Left lung (tissue), 14 donors: ENCODE data around the gene IPO8. TPM values are rescaled to one million over a fixed set of nuclear protein-coding genes. Genes with fewer than 3 reads are reported as not detected.
A peak's percentile ranks its signal among the peaks of the same experiment; 100 is the strongest.

Experiments used
- ATAC-seq: fragments of 200-7000 bp; cut with Tn5 transposase; one replicate; pipeline ENCODE4 v1.9.1; 2020; ENCODE audit warnings: moderate library complexity
- DNase-seq, 4 donors: peaks; one replicate each; pipeline ENCODE4 v3.0.0-alpha.2; 2013 to 2020
- H3K27ac ChIP-seq, 2 donors: fragments of 200-600 bp; sonication (generic) in 1 of 2; one replicate each; pipeline versions ENCODE4 v1.5.0 to v1.8.0; 2020 to 2021
- H3K27me3 ChIP-seq, 2 donors: fragments of 200-600 bp; sonication (generic) in 1 of 2; one replicate each; pipeline versions ENCODE4 v1.5.0 to v1.8.0; 2020 to 2021
- H3K36me3 ChIP-seq, 2 donors: fragments of 200-600 bp; sonication (generic) in 1 of 2; one replicate each; pipeline versions ENCODE4 v1.5.0 to v1.8.0; 2020 to 2021
- H3K4me1 ChIP-seq, 2 donors: fragments of 200-600 bp; one replicate each; pipeline ENCODE4 v1.8.0; 2021
- H3K4me3 ChIP-seq, 2 donors: fragments of 200-600 bp; sonication (generic) in 1 of 2; one replicate each; pipeline versions ENCODE4 v1.5.0 to v1.8.0; 2020 to 2021; ENCODE audit warnings: mild to moderate bottlenecking in 1 of 2
- H3K9me3 ChIP-seq, 2 donors: fragments of 200-600 bp; sonication (generic) in 1 of 2; one replicate each; pipeline versions ENCODE4 v1.5.0 to v1.8.0; 2020 to 2021
- intact Hi-C, 2 donors: fragments of 100-400 bp; cut with DNase I; formaldehyde crosslinking; loops; one replicate each; pipeline versions ENCODE4 v1.11.2 to v1.14.2; 2022
- long read RNA-seq, 12 donors: library from polyadenylated mRNA in 2 of 12; unstranded in 2 of 12; transcript quantifications; one replicate each; pipeline ENCODE4 v2.0.0 and lab custom pipeline, GENCODE V29; 2019 to 2026
- polyA plus RNA-seq, 6 donors: library from polyadenylated mRNA; unstranded; fragments of 120-200 nt; gene quantifications; one replicate each; pipeline ENCODE4 v1.2.1, GENCODE V29; 2013; ENCODE audit not compliant: insufficient read length in 6 of 6
- total RNA-seq, 2 donors: library from RNA; stranded (reverse); fragmentation: NEBNext Ultra II Directional; extraction: Animal tissue kit (Norgen Biotek cat#: 25700); gene quantifications; one replicate each; pipeline ENCODE4 v1.2.1, GENCODE V29; 2021
- TF ChIP-seq, protein P1 (sequence below), 2 donors: fragments of 200-600 bp; sonication (generic) in 1 of 2; IDR thresholded peaks; one replicate each; pipeline versions ENCODE4 v1.5.0 to v1.8.0; 2021; ENCODE audit warnings: antibody characterized with exemption in 2 of 2
- donor health status: DM: no; HTN: yes; CAD: no.
- donor health status: DM: no; HTN: no; CAD: no.

IPO8 gene
- total RNA-seq = 10 to 100 TPM; 48.4 to 49.0 TPM
- 10 to 100 TPM; 45.6 to 53.6 (median 51.6) TPM for polyA plus RNA-seq
- long read RNA-seq, donor 1, full-length matches to known transcripts = 2 of 12 reads
- long read RNA-seq, donor 1, partial matches to known transcripts = 10 of 12 reads
- long read RNA-seq, donor 1, other reads (novel, unspliced or antisense) = 0 of 12 reads
- long read RNA-seq, donor 2 = 0 reads
- long read RNA-seq, donor 3, full-length matches to known transcripts = 2 of 2 reads
- long read RNA-seq, donor 3, partial matches to known transcripts = 0 of 2 reads
- long read RNA-seq, donor 3, other reads (novel, unspliced or antisense) = 0 of 2 reads
- long read RNA-seq, donor 4, partial matches to known transcripts = 0 of 1 reads
- long read RNA-seq, donor 4, other reads (novel, unspliced or antisense) = 1 of 1 reads
- long read RNA-seq, donor 5, full-length matches to known transcripts = 2 of 7 reads
- long read RNA-seq, donor 5, partial matches to known transcripts = 5 of 7 reads
- long read RNA-seq, donor 5, other reads (novel, unspliced or antisense) = 0 of 7 reads
- long read RNA-seq, donor 6, full-length matches to known transcripts = 3 of 8 reads
- long read RNA-seq, donor 6, partial matches to known transcripts = 5 of 8 reads
- long read RNA-seq, donor 6, other reads (novel, unspliced or antisense) = 0 of 8 reads
- long read RNA-seq, donor 7, full-length matches to known transcripts = 1 of 7 reads
- long read RNA-seq, donor 7, partial matches to known transcripts = 6 of 7 reads
- long read RNA-seq, donor 7, other reads (novel, unspliced or antisense) = 0 of 7 reads
- long read RNA-seq, donor 8, full-length matches to known transcripts = 4 of 13 reads
- long read RNA-seq, donor 8, partial matches to known transcripts = 9 of 13 reads
- long read RNA-seq, donor 8, other reads (novel, unspliced or antisense) = 0 of 13 reads
- long read RNA-seq, donor 9 = 0 reads
- long read RNA-seq, donor 10 = 0 reads
- long read RNA-seq, donor 11 = 0 reads
- long read RNA-seq, donor 12, full-length matches to known transcripts = 3 of 8 reads
- long read RNA-seq, donor 12, partial matches to known transcripts = 5 of 8 reads
- long read RNA-seq, donor 12, other reads (novel, unspliced or antisense) = 0 of 8 reads

DNA sequence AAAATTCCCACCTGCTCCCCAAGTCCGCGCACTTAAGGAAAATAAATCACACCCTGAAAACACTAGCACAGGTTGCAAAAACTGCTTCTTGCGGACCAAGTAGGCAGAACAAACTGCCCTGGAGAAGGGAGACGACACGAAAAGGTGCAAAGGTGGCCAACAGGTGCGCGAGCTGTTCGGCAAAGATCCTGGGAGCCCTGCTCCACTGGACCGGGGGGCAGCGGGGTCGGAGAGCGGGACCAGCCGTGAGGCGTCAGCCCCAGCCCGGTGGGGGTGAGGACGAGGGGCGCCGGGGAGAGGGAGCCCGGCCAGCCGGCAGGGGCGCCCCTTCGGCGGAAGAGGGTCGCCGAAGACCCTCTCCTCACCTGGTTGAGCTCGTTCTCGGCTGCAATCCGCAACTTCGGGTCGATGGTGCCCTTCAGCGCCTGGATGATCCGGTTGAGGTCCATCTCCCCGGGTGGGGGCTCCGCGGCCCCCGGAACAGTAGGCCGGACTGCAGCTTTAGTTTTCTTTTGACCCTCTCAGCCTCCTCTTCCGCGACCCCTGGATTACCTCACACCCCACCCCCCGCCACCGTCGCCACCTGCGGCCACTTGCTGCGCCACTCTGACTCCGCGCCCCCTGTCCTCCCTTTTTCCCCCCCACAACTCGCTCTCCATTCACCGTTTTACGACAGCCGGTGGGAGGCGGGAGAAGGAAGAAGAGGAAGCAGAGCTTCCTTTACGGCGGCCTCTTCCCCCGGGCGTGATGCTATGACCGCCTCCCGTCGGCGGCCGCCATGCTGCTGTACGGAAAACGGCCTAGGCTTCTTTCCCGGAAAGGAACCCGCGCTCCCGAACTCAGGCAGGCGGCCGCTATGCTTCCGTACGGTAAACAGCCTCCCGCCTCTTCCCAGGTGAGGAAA, at the start of gene IPO8:
Gene IPO8 (minus strand): TSS at position 671 of the 904 bp plus-strand sequence. CDS start 222 bp downstream, at position 449.
- Histone ChIP-seq H3K4me1 (peaks cover 16 to 42% of the 10 kb centered on the region in 2 donors), H3K36me3 (no peaks in the 10 kb centered on the region), H3K4me3 (peak within 1 kb of the TSS; percentile 96 to 98), H3K27me3 (no peaks in the 10 kb centered on the region), H3K27ac (peak within 1 kb of the TSS; percentile 75 to 81), H3K9me3 (no peaks in the 10 kb centered on the region)
- peak; percentile 98 for ATAC-seq
- peak; percentile 86 to 97 (median 95) for DNase-seq
- intact Hi-C loops = no loop called here
- TF ChIP-seq, protein P1, sequence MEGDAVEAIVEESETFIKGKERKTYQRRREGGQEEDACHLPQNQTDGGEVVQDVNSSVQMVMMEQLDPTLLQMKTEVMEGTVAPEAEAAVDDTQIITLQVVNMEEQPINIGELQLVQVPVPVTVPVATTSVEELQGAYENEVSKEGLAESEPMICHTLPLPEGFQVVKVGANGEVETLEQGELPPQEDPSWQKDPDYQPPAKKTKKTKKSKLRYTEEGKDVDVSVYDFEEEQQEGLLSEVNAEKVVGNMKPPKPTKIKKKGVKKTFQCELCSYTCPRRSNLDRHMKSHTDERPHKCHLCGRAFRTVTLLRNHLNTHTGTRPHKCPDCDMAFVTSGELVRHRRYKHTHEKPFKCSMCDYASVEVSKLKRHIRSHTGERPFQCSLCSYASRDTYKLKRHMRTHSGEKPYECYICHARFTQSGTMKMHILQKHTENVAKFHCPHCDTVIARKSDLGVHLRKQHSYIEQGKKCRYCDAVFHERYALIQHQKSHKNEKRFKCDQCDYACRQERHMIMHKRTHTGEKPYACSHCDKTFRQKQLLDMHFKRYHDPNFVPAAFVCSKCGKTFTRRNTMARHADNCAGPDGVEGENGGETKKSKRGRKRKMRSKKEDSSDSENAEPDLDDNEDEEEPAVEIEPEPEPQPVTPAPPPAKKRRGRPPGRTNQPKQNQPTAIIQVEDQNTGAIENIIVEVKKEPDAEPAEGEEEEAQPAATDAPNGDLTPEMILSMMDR (IDR thresholded peaks at IDR 0.05) = peak in 1 of 2 donors; percentile 25

DNA sequence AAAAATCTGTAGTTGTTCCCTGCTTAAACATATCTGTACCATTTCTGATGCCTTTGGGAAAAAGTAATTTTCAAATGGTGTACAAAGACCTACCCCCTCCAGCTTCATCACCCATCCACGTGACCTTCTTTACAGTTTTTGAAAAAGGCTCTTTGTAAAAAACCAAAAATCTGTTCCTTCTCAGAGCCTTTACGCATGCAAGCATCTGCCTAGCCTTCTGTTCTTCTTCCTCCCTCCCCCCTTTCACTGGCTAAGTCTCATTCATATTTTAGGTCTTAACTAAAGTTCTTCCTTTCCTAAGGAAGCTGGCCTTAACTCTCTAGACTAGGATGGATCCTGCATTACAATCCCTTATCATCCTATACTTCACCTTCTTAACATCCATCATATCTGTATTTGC, 48.7 kb upstream of the IPO8 start:
- TF ChIP-seq, protein P1 (IDR thresholded peaks at IDR 0.05) = no peak

DNA sequence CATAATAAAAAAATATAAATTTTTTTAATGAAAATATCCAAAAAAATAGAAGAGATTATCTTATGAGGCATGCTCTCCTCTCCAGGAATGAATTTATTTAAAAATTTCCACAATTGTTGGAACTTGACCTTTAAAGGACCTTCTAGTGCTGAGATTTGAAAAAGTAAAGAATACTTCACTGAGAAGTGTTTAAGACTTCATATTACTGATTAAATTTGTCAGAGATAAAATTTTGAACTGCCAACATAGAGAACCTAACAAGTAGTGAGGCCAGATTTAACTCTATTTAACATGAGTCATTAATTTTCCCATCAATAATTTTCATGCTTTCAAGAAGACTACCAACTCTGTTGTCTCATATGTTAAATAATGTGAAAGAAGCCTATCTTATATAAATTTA, 44.6 kb upstream of the IPO8 start:
- TF ChIP-seq, protein P1 (IDR thresholded peaks at IDR 0.05) = no peak
- peak; percentile 74 for ATAC-seq
- intact Hi-C loops = no loop called here

More for the DNA sequence above, 48.7 kb upstream of the IPO8 start:
- Histone ChIP-seq H3K27me3 (no peaks in the 10 kb centered on the region), H3K36me3 (peaks cover 0 to 14% of the 10 kb centered on the region in 2 donors), H3K4me3 (no peak overlapping the region), H3K27ac (no peak overlapping the region), H3K4me1 (peaks cover 0 to 5% of the 10 kb centered on the region in 2 donors), H3K9me3 (no peaks in the 10 kb centered on the region)
- ATAC-seq = no peak
- no peak for DNase-seq
- intact Hi-C loops = no loop called here

DNA sequence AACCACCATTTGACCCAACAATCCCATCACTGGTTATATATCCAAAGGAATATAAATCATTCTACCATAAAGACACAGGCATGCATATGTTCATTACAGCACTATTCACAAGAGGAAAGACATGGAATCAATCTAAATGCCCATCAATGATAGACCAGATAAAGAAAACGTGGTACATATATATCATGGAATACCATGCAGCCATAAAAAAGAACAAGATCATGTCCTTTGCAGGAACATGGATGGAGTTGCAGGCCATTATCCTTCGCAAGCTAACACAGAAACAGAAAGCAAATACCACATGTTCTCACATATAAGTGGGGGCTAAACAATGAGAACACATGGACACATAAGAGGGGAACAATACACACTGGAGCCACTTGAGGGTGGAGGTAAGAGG, 43.4 kb upstream of the IPO8 start:
- Histone ChIP-seq H3K4me1 (no peaks in the 10 kb centered on the region), H3K9me3 (no peaks in the 10 kb centered on the region), H3K36me3 (no peaks in the 10 kb centered on the region), H3K27me3 (no peaks in the 10 kb centered on the region), H3K27ac (no peak overlapping the region), H3K4me3 (no peak overlapping the region)
- TF ChIP-seq, protein P1 (IDR thresholded peaks at IDR 0.05) = no peak
- intact Hi-C loops = no loop called here
- no peak for ATAC-seq
- no peak for DNase-seq

More for the DNA sequence above, 44.6 kb upstream of the IPO8 start:
- no peak overlapping the region for H3K4me3 ChIP-seq
- no peak for DNase-seq
- peak overlapping the region in 1 of 2 donors; percentile 5 for H3K27ac ChIP-seq
- no peaks in the 10 kb centered on the region for H3K36me3 ChIP-seq
- H3K4me1 ChIP-seq = no peaks in the 10 kb centered on the region
- no peaks in the 10 kb centered on the region for H3K9me3 ChIP-seq
- no peaks in the 10 kb centered on the region for H3K27me3 ChIP-seq
